Forelimb muscle (tissue), 1 donor: ENCODE data around the gene SMYD1. TPM values are rescaled to one million over a fixed set of nuclear protein-coding genes. Genes with fewer than 3 reads are reported as not detected.

Experiments used
- DNase-seq: peaks from one replicate; pipeline ENCODE4 v3.0.0-alpha.2; 2013; ENCODE audit warnings: low read depth
- polyA plus RNA-seq: library from polyadenylated mRNA; unstranded; fragments of 120-200 nt; gene quantifications from one replicate; pipeline ENCODE4 v1.2.1, GENCODE V29; 2013; ENCODE audit not compliant: insufficient read length

The SMYD1 gene
- polyA plus RNA-seq, 1 donor = 375 TPM

GRCh38 chr2:88141952-88142351 is 74.3 kb downstream of the SMYD1 start:
- DNase-seq = no peak

- no peak for DNase-seq
Measured at GRCh38 chr2:88144271-88144670, 76.6 kb downstream of the SMYD1 start.

GRCh38 chr2:88144914-88145497 is 77.4 kb downstream of the SMYD1 start:
- no peak for DNase-seq

GRCh38 chr2:88146590-88146989 is 79.0 kb downstream of the SMYD1 start:
- DNase-seq = no peak

- no peak for DNase-seq
Measured at GRCh38 chr2:88147145-88147544, 79.5 kb downstream of the SMYD1 start.

GRCh38 chr2:88148929-88149438 is 81.4 kb downstream of the SMYD1 start:
- DNase-seq = no peak

GRCh38 chr2:88159481-88159880 is 91.9 kb downstream of the SMYD1 start:
- no peak for DNase-seq

GRCh38 chr2:88159955-88160415 is 92.4 kb downstream of the SMYD1 start:
- peak; percentile 43 for DNase-seq

- DNase-seq = no peak
Measured at GRCh38 chr2:88160517-88160916, 92.9 kb downstream of the SMYD1 start.

- no peak for DNase-seq
Measured at GRCh38 chr2:88161446-88162244, 94.0 kb downstream of the SMYD1 start.

Other genes starting within 250 kb of the SMYD1 start
- gene RGPD2, start 242.0 kb upstream of the SMYD1 start, polyA plus RNA-seq = 2.6 TPM
- gene RNU2-63P, start 51.3 kb upstream of the SMYD1 start, polyA plus RNA-seq = not detected
- gene KRCC1, start 12.0 kb upstream of the SMYD1 start, polyA plus RNA-seq = 36.2 TPM
- gene FABP1, start 60.2 kb downstream of the SMYD1 start, polyA plus RNA-seq = 0.48 TPM
- 19.8 TPM for gene THNSL2, start 102.5 kb downstream of the SMYD1 start, polyA plus RNA-seq